HG03095 (cell line): Measurements from ENCODE around the gene MTHFR.

Source experiments
- ATAC-seq: cut with Tn5 transposase; IDR thresholded peaks from one replicate; pipeline ENCODE4 v1.9.1; 2021; ENCODE audit warnings: moderate library complexity; ENCODE audit not compliant: unreplicated experiment

Gene MTHFR

GRCh38 chr1:11799099-11799498, 6.7 kb downstream of the MTHFR start:
- ATAC-seq: no peak

- no peak for ATAC-seq
Measured at GRCh38 chr1:11797525-11798216, 8.1 kb downstream of the MTHFR start.

DNA sequence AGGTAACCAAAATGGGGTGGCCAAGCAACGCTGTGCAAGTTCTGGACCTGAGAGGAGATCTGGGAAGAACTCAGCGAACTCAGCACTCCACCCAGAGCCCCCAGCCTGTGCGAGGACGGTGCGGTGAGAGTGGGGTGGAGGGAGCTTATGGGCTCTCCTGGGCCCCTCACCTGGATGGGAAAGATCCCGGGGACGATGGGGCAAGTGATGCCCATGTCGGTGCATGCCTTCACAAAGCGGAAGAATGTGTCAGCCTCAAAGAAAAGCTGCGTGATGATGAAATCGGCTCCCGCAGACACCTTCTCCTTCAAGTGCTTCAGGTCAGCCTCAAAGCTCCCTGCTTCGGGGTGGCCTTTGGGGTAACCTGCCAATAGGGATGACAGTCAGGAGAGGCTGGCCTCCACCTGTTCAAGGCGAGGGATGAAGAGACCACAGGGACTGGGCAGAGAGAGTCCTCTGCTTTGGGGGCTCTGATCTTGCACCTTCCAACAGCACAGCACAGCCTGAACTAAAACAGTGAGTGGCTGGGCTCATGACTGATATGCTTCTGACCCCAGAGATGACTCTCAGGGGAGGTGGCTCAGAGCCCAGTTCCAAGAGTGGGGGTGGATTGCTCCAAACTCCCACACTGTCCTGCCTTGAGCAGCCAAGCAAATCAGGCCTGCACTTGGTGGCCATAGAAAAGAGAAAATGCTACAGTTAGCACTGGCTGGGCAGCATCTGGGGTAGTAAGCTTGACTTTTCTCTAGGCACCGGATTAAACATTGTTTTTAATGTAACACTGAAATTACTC, 9.5 kb downstream of the MTHFR start:
- ATAC-seq: no peak

DNA sequence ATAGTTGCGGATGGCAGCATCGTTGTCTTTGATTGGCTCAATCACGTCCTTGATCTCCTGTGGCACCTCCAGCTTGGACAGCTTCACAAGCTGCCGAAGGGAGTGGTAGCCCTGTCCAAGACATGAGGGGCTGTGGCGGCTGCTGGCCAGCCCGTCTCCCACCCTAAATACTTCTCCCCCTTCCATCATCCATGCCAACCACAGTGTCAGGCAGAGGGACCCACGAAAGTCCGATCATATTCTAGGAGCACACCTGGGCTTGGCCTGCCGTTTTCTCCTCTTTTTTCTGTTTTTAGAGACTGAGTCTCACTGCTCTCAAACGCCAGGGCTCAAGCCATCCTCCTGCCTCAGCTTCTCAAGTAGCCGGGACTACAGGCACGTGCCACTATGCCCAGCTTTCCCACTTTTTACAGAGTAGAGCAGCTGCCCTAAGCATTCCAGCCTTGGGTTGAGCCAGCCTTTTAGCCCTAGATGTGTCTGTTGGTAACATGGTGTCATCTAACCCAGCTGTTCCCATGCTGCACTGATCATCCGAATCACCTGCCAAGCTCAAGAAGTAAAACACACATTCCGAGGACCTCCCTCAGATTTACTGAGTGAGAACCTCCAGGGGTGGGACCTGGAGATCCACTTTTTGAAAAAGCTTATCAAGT, 10.4 kb downstream of the MTHFR start:
- no peak for ATAC-seq

DNA sequence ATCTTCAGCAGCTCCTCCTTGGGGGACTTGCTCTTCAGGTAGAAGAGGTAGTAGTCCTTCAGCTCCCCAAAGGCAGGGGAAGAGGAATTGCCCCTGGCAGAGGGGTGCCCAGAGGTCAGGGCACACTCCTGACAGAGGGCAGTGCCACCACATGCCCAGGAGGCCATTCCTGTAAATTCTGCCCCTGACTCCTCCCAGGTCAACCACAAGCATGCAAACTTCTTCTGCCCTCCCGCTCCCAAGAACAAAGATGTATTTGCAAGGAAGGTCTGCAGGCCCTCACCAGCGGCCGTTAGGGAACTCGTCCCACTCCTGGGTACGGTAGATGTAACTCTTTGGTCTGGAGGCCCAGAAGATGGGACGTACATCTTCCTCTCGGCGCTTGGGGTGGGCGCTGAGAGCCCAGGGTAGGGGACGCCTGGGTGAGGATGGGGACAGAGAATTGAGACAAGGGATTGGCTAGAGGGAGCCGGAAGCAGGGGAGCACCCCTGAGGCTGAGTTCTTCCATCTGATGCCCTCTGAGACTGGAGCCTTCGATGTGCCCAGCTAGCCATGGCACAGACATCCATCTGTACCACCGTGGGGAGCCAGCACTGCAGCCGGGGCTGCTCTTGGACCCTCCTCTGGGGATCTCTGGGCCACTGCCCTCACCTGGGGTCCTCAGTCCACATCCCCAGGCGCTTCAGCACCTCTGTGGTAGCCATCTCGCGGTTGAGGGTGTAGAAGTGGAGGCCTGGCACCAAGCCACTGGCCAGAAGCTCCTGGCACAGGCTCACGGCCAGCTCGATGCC, 11.1 kb downstream of the MTHFR start:
- no peak for ATAC-seq

- ATAC-seq: no peak
Measured at GRCh38 chr1:11793819-11794218, 11.9 kb downstream of the MTHFR start.

GRCh38 chr1:11792106-11792505, 13.7 kb downstream of the MTHFR start:
- ATAC-seq: no peak

GRCh38 chr1:11790880-11791715, 14.7 kb downstream of the MTHFR start:
- no peak for ATAC-seq

GRCh38 chr1:11790101-11790879, 15.5 kb downstream of the MTHFR start:
- ATAC-seq: no peak

DNA sequence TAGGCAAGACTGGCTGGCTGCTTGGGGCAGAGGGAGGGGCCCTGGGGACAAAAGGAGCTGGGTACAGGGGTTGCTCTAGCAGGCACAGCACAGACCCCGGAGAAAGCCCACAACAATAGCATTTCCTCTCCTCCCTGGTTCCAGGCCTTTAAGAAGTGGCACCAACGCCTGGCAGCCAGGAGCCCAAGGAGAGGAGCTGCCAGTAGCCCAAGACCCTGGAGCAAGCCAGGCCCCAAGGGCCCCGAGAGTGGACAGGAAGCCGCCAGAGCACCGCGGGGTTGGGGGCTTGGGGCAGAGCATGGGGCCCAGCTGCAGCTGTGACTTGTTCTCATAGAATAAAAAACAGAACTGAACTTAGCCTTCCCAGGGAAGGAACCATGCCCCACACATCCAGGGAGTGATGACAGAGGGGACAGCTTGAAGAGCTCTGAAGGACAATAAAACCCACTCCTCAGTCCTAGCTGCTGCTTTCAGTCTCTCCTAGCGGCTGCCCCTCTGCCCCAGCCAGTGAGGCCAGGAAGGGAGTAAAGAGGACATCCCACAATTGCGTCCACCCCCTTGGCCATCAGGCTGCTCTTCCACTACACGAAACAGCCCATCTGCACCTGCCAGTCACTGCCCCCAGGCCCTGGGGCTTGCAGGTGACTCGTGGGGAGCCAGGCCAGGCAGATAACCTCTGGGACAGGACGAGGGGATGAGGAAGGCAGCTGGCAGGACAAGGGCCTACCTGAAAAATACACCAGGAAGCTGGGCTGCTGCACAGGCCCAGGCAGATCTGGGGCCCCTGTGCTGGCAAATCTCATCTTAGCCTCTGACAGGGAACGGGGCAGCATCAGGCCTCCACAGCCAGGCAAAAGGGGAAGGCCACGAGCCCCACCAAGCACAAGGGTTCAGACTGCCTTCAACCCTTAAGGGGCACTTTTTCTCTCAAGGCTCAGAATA, 16.4 kb downstream of the MTHFR start:
- ATAC-seq: no peak

DNA sequence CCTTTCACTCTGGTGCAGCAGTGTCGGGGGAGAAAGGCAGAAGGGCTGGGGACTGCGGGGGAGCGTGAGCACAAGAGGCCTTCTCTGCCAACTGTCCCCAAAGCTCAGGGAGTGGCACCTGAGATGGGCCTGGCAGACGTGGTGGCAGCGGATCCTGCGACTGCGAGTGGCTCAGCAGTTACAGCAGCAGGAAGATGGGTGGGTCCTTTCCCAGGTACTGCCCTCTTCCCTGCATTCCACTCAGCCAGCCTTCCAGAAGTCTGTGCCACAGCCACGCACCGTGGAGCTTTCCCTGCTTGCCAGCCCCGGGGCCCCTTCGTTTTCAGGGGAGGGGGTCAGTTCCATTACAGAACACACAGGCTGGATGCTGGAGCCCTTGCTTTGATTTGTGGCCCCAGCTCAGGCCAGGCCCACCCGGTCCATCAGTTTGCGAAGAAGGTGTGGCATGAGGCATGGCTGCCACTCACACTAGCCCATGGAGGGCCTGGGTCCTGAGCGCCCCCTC, 17.2 kb downstream of the MTHFR start:
- ATAC-seq: no peak

DNA sequence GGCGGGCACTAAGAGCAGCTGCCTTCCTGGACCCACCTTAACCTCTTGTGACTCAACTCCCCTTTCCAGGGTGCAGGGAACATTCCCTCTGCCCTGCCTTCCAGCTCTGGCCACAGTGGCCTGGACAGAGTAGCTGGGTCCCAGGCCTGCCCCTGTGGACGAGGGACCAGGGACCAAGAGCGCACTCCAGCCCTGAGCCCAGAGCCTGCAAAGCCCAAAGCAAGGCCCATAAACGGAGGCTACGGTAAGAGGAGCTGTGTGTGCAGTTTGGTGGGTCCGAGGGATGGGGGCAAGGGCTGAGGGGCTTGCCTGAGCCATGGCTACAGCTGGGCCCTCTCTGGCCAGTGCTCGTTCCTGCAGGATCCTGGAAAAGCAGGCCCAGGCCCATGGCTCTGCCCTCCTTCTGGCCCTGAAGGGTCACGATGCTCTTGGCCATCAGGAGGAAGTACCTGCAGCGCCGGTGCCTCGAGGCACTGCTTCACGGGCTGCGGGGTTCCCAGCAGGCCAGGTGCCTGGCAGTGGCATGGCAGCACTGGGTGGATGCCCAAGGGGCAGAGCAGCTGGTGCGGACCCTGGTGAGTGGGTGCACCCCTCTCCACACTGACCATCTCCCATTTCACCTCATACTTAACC, 17.8 kb downstream of the MTHFR start:
- no peak for ATAC-seq

DNA sequence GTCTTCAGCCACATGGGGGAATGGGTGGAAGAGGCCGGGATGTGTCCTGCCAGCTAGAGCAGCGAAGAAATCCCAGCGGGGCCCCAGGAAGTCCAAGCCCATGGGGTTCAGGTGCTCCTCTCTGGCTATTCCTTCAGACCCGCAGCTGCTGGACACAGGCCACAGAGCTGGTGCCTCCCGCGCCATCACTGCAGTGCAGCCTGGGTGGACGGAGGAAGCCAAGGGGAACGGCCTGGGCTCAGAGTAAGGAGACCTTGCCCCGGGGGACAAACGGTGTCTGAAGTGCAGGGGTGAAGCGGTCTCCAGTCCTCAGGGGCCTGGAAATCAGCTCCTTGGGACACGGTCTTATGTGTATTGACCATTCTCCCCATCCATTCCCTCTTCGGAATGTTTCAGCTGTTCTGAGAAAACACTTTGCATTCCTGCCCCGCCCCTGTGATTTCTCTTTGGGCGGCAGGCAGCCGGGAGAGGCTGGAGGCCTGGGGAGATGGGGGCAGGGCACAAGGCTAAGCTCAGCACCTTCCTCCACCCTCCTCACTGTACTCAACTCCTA, 18.4 kb downstream of the MTHFR start:
- no peak for ATAC-seq

GRCh38 chr1:11786168-11786567, 19.6 kb downstream of the MTHFR start:
- ATAC-seq: no peak

DNA sequence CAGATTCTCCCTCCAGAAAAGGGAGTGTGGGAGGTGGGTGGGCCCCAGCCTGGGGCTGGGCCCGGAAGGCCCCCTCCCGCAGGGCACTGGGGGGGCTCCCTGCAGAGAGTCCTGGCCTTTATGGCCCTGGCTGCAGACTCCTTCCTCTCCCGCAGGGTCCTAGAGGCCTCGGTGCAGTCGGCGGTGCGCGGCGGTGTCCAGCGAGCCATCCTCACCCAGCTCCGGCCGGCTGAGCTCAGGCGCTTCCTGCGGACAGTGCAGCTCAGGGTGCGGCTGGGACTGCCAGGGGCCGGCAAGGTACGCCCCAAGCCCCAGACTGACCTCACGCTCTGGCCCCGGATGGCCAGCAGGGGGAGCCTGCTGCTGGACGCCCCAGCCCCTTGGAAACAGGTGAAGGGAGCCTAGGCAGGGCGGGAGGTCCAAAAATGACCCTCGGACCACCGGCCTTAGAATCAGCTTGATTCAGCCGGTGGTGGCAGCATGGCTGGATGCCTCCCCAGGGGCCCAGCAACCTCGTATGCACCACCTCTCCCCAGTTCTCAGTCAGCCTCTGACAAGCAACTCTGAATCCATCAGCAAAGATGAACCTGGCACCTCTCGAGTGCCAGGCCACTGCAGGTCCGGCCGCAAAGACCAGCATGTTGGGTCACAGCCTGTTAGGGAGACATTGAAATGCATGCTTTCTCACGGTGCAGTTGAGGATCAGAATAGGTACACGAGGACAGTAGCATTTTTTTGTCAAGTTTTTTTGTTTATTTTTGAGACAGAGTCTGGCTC, 20.6 kb downstream of the MTHFR start:
- ATAC-seq: peak; percentile 53

GRCh38 chr1:11784256-11784992, 21.3 kb downstream of the MTHFR start:
- ATAC-seq: no peak
